Measurements from ENCODE around the gene MBOAT2.
A peak's percentile ranks its signal among the peaks of the same experiment; 100 is the strongest.
"Not testable (repeated sequence)": the region's sequence is repeated elsewhere in the genome, so short reads cannot be mapped to it uniquely, and the experiment has no call there.

The MBOAT2 gene

GRCh38 chr2:8895087-8895912 is 108.2 kb downstream of the MBOAT2 start:
- not testable (repeated sequence) for DNase-seq (ENCODE audit: low spot score)

- no peak for DNase-seq (ENCODE audit: low spot score)
Observed at GRCh38 chr2:8893978-8894820, 109.3 kb downstream of the MBOAT2 start.

- DNase-seq (ENCODE audit: low spot score) = no peak
Observed at GRCh38 chr2:8893474-8893873, 110.0 kb downstream of the MBOAT2 start.

- DNase-seq (ENCODE audit: low spot score) = peak; percentile 19
Observed at GRCh38 chr2:8892111-8892510, 111.4 kb downstream of the MBOAT2 start.

GRCh38 chr2:8889978-8890377 is 113.5 kb downstream of the MBOAT2 start:
- peak; percentile 10 for DNase-seq (ENCODE audit: low spot score)

GRCh38 chr2:8888963-8889362 is 114.5 kb downstream of the MBOAT2 start:
- no peak for DNase-seq (ENCODE audit: low spot score)

- DNase-seq (ENCODE audit: low spot score) = peak; percentile 44
Observed at GRCh38 chr2:8886876-8887275, 116.6 kb downstream of the MBOAT2 start.

- DNase-seq (ENCODE audit: low spot score) = no peak
Observed at GRCh38 chr2:8886202-8886518, 117.3 kb downstream of the MBOAT2 start.

- no peak for DNase-seq (ENCODE audit: low spot score)
Observed at GRCh38 chr2:8885449-8886201, 117.9 kb downstream of the MBOAT2 start.

GRCh38 chr2:8884812-8885211 is 118.7 kb downstream of the MBOAT2 start:
- DNase-seq (ENCODE audit: low spot score) = no peak

- DNase-seq (ENCODE audit: low spot score) = peak; percentile 42
Observed at GRCh38 chr2:8882094-8882493, 121.4 kb downstream of the MBOAT2 start.

GRCh38 chr2:8877894-8878293 is 125.6 kb downstream of the MBOAT2 start:
- DNase-seq (ENCODE audit: low spot score) = no peak

- no peak for DNase-seq (ENCODE audit: low spot score)
Observed at GRCh38 chr2:8877332-8877731, 126.2 kb downstream of the MBOAT2 start.

GRCh38 chr2:8876628-8877027 is 126.9 kb downstream of the MBOAT2 start:
- no peak for DNase-seq (ENCODE audit: low spot score)

GRCh38 chr2:8872821-8873432 is 130.6 kb downstream of the MBOAT2 start:
- peak; percentile 66 for DNase-seq (ENCODE audit: low spot score)

- DNase-seq (ENCODE audit: low spot score) = no peak
Observed at GRCh38 chr2:8870441-8870840, 133.0 kb downstream of the MBOAT2 start.

GRCh38 chr2:8867363-8867762 is 136.1 kb downstream of the MBOAT2 start:
- no peak for DNase-seq (ENCODE audit: low spot score)

GRCh38 chr2:8863331-8863953 is 140.0 kb downstream of the MBOAT2 start:
- no peak for DNase-seq (ENCODE audit: low spot score)

GRCh38 chr2:8862230-8862629 is 141.3 kb downstream of the MBOAT2 start:
- DNase-seq (ENCODE audit: low spot score) = no peak

- no peak for DNase-seq (ENCODE audit: low spot score)
Observed at GRCh38 chr2:8861797-8862196, 141.7 kb downstream of the MBOAT2 start.

- DNase-seq (ENCODE audit: low spot score) = peak; percentile 59
Observed at GRCh38 chr2:8860239-8860638, 143.2 kb downstream of the MBOAT2 start.

GRCh38 chr2:8858910-8859309 is 144.6 kb downstream of the MBOAT2 start:
- no peak for DNase-seq (ENCODE audit: low spot score)
